Parathyroid adenoma (tissue), 2 donors: ENCODE data around the gene KRTAP2-3.
"Not testable (repeated sequence)": the region's sequence is repeated elsewhere in the genome, so short reads cannot be mapped to it uniquely, and the experiment has no call there.

Experiments used
- H2AFZ ChIP-seq: fragments of 300-600 bp; sonication (generic); one replicate; pipeline ENCODE4 v1.7.0; 2017; ENCODE audit warnings: antibody characterized with exemption, mild to moderate bottlenecking
- H3K27ac ChIP-seq: fragments of 300-600 bp; sonication (generic); one replicate; pipeline ENCODE4 v1.7.0; 2017
- H3K27me3 ChIP-seq: fragments of 300-600 bp; sonication (generic); one replicate; pipeline ENCODE4 v1.7.0; 2017; ENCODE audit warnings: low read length; ENCODE audit not compliant: control insufficient read depth, insufficient read depth
- H3K36me3 ChIP-seq: fragments of 300-600 bp; sonication (generic); one replicate; pipeline ENCODE4 v1.7.0; 2017; ENCODE audit warnings: low read length; ENCODE audit not compliant: control insufficient read depth, insufficient read depth
- H3K4me1 ChIP-seq: fragments of 300-600 bp; sonication (generic); one replicate; pipeline ENCODE4 v1.7.0; 2017; ENCODE audit warnings: control low read depth
- H3K4me2 ChIP-seq: fragments of 300-600 bp; sonication (generic); one replicate; pipeline ENCODE4 v1.7.0; 2017; ENCODE audit warnings: low read length
- H3K4me3 ChIP-seq: fragments of 300-600 bp; sonication (generic); one replicate; pipeline ENCODE4 v1.7.0; 2017; ENCODE audit warnings: low read depth, low read length
- H3K79me2 ChIP-seq: fragments of 300-600 bp; sonication (generic); one replicate; pipeline ENCODE4 v1.7.0; 2017; ENCODE audit warnings: control low read depth
- H3K9ac ChIP-seq: fragments of 300-600 bp; sonication (generic); one replicate; pipeline ENCODE4 v1.7.0; 2017; ENCODE audit warnings: mild to moderate bottlenecking
- H3K9me3 ChIP-seq: fragments of 300-600 bp; sonication (generic); one replicate; pipeline ENCODE4 v1.7.0; 2017; ENCODE audit warnings: low read length; ENCODE audit not compliant: control insufficient read depth
- CTCF ChIP-seq: fragments of 300-600 bp; sonication (generic); IDR thresholded peaks from one replicate; pipeline ENCODE4 v1.7.0; 2017; ENCODE audit warnings: antibody characterized with exemption, mild to moderate bottlenecking
- donor health status: primary hyperparathyroidism.

KRTAP2-3 gene

GRCh38 chr17:41054025-41054424 lies 5.9 kb downstream of the KRTAP2-3 start:
- H3K9me3 ChIP-seq = no peaks in the 10 kb centered on the region
- H2AFZ ChIP-seq = no peak overlapping the region
- no peak overlapping the region for H3K27ac ChIP-seq
- H3K4me1 ChIP-seq = no peaks in the 10 kb centered on the region
- no peak overlapping the region for H3K4me3 ChIP-seq
- H3K36me3 ChIP-seq = no peaks in the 10 kb centered on the region
- TF ChIP-seq CTCF = no peak
- H3K9ac ChIP-seq = no peak overlapping the region
- no peak overlapping the region for H3K4me2 ChIP-seq
- no peaks in the 10 kb centered on the region for H3K79me2 ChIP-seq
- peaks cover 2% of the 10 kb centered on the region for H3K27me3 ChIP-seq

DNA sequence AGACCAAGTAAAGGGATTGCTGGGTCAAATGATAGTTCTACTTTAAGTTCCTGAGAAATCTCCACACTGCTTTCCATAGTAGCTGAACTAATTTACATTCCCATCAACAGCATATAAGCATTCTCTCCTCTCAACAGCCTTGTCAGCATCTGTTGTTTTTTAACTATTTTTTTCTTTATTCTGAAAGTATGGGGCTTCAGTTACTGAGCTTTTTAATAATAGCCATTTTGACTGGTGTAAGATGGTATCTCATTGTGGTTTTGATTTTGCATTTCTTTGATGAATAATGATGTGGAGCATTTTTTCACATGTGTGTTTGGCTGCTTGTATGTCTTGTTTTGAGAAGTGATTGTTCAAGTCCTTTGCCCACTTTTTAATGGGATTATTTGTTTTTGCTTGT lies 7.3 kb downstream of the KRTAP2-3 start:
- Histone ChIP-seq H3K4me2 (no peak overlapping the region), H3K36me3 (no peaks in the 10 kb centered on the region), H3K4me1 (no peaks in the 10 kb centered on the region), H3K27me3 (peaks cover 4% of the 10 kb centered on the region), H3K27ac (no peak overlapping the region), H3K4me3 (no peak overlapping the region), H3K79me2 (no peaks in the 10 kb centered on the region), H2AFZ (no peak overlapping the region), H3K9me3 (no peaks in the 10 kb centered on the region), H3K9ac (no peak overlapping the region)
- TF ChIP-seq CTCF = no peak

GRCh38 chr17:41049110-41049509 lies 10.8 kb downstream of the KRTAP2-3 start:
- Histone ChIP-seq H3K4me2 (no peak overlapping the region), H3K27me3 (peaks cover 4% of the 10 kb centered on the region), H2AFZ (no peak overlapping the region), H3K27ac (no peak overlapping the region), H3K36me3 (no peaks in the 10 kb centered on the region), H3K4me3 (no peak overlapping the region), H3K79me2 (no peaks in the 10 kb centered on the region), H3K9me3 (no peaks in the 10 kb centered on the region), H3K9ac (no peak overlapping the region), H3K4me1 (no peaks in the 10 kb centered on the region)
- TF ChIP-seq CTCF = no peak

DNA sequence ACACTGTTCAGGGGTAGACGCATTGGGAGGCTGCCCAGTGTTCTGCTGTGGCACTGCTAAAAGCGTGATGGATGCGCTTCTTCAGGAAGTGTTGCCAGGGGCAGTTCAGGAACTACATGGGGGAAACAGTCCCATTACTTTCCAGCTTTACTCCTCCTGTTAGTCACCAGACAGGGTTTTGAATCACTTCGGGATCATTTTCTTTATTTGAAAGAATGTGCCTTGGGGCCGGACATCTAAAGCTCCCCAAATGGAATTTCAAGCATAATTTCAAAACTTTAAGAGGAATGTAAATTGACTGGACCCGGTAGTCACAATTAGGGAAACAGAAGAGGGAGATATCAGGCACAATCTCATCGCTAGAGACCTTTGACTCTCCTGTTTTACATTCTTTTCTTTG lies 11.5 kb downstream of the KRTAP2-3 start:
- Histone ChIP-seq H3K9ac (no peak overlapping the region), H3K36me3 (no peaks in the 10 kb centered on the region), H3K27me3 (peaks cover 4% of the 10 kb centered on the region), H3K4me2 (no peak overlapping the region), H2AFZ (no peak overlapping the region), H3K9me3 (no peaks in the 10 kb centered on the region), H3K4me3 (no peak overlapping the region), H3K4me1 (no peaks in the 10 kb centered on the region), H3K79me2 (no peaks in the 10 kb centered on the region), H3K27ac (no peak overlapping the region)
- no peak for TF ChIP-seq CTCF

- not testable (repeated sequence) for H3K36me3 ChIP-seq, H3K27me3 ChIP-seq, H3K27ac ChIP-seq, H3K4me3 ChIP-seq, H3K9ac ChIP-seq, H3K4me2 ChIP-seq, H3K4me1 ChIP-seq, H3K9me3 ChIP-seq, H3K79me2 ChIP-seq, H2AFZ ChIP-seq
These were observed 13.0 kb downstream of the KRTAP2-3 start, which contains the start of gene KRTAP2-1 for GRCh38 chr17:41046735-41047465. Gene KRTAP2-1 (minus strand): TSS chr17:41047316. CDS start chr17:41047267, 49 bp downstream.
